Astrocyte of the cerebellum (primary cell): Measurements from ENCODE around the gene SPATA9.

Source experiments
- DNase-seq: peaks from one replicate; pipeline ENCODE4 v3.0.0-alpha.2; 2011; ENCODE audit warnings: low read depth
- H3K4me3 ChIP-seq: 2 replicates; pipeline ENCODE4 v1.5.1; 2011; ENCODE audit warnings: mild to moderate bottlenecking, low read depth, low read length, moderate library complexity
- in situ Hi-C: cut with HindIII; loops from 2 replicates; pipeline ENCODE4 v1.10.0; 2017; ENCODE audit warnings: low sequenced_read_pairs
- TF ChIP-seq, protein P1 (sequence below): IDR thresholded peaks from 2 replicates; pipeline ENCODE4 v1.5.1; 2012; ENCODE audit warnings: low read length, low read depth, moderate library complexity, mild to moderate bottlenecking; ENCODE audit errors: missing control alignments

SPATA9 gene

GRCh38 chr5:95673081-95673480, 9.7 kb downstream of the SPATA9 start:
- TF ChIP-seq, protein P1, sequence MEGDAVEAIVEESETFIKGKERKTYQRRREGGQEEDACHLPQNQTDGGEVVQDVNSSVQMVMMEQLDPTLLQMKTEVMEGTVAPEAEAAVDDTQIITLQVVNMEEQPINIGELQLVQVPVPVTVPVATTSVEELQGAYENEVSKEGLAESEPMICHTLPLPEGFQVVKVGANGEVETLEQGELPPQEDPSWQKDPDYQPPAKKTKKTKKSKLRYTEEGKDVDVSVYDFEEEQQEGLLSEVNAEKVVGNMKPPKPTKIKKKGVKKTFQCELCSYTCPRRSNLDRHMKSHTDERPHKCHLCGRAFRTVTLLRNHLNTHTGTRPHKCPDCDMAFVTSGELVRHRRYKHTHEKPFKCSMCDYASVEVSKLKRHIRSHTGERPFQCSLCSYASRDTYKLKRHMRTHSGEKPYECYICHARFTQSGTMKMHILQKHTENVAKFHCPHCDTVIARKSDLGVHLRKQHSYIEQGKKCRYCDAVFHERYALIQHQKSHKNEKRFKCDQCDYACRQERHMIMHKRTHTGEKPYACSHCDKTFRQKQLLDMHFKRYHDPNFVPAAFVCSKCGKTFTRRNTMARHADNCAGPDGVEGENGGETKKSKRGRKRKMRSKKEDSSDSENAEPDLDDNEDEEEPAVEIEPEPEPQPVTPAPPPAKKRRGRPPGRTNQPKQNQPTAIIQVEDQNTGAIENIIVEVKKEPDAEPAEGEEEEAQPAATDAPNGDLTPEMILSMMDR: no peak
- DNase-seq: no peak
- no peak overlapping the region for H3K4me3 ChIP-seq
- in situ Hi-C loops: no loop called here

- in situ Hi-C loops: no loop called here
- TF ChIP-seq, protein P1: no peak
- H3K4me3 ChIP-seq: no peak overlapping the region
- no peak for DNase-seq
Observed at GRCh38 chr5:95672641-95673040, 10.2 kb downstream of the SPATA9 start.

DNA sequence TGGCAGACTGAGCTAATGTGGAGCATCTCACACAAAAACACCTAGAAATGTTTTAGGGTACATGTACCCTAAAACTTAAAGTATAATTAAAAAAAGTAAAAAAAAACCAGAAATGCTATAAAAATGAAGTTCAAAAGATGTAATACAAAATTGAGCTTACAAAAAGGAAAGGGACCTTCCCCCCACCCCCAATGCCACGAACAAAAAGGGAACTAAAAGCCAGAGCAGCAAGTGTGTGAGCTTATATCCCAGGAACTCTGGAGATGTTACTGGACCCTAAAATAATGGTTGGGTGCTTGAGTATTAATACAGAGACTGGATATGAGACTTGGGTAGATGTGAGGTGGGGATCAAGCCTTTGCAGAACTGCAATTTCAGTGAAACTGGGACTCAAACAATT, 11.0 kb downstream of the SPATA9 start:
- H3K4me3 ChIP-seq: no peak overlapping the region
- in situ Hi-C loops: no loop called here
- TF ChIP-seq, protein P1: no peak
- DNase-seq: no peak

- TF ChIP-seq, protein P1: no peak
- H3K4me3 ChIP-seq: no peak overlapping the region
- in situ Hi-C loops: no loop called here
- DNase-seq: no peak
Observed at GRCh38 chr5:95670568-95670967, 12.2 kb downstream of the SPATA9 start.

GRCh38 chr5:95669985-95670384, 12.8 kb downstream of the SPATA9 start:
- H3K4me3 ChIP-seq: no peak overlapping the region
- DNase-seq: no peak
- in situ Hi-C loops: loop anchor here (5.0 kb wide), 1 partner anchor 72 kb away; no protein-coding TSS in a partner anchor
- TF ChIP-seq, protein P1: peak; percentile 10

- no peak overlapping the region for H3K4me3 ChIP-seq
- DNase-seq: peak; percentile 89
- in situ Hi-C loops: loop anchor here (5.0 kb wide), 1 partner anchor 73 kb away; no protein-coding TSS in a partner anchor
- TF ChIP-seq, protein P1: no peak
Observed at GRCh38 chr5:95669540-95669939, 13.3 kb downstream of the SPATA9 start.
